NCI-H2107 (cell line): ENCODE measurements around the gene VGF.
"Not testable (repeated sequence)": the region's sequence is repeated elsewhere in the genome, so short reads cannot be mapped to it uniquely, and the experiment has no call there.

ENCODE experiments used
- DNase-seq: peaks from one replicate; lab custom pipeline; 2025; lab: John Stamatoyannopoulos, UW

VGF gene

DNA sequence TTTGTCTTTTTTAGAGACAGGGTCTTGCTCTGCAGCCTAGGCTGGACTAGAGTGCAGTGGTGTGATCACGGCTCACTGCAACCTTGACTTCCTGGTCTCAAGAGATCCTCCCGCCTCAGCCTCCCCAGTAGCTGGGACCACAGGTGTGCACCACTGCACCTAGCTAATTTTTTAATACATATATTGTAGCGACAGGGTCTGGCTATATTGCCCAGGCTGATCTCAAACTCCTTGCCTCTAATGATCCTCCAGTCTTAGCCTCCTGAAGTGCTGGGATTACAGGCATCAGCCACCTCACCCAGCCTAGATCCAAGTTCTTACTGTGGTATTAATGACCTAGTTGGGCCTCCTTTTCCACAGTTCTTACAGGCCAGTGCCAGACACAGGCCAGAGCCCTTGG lies 50.2 kb downstream of the VGF start:
- DNase-seq: no peak

DNA sequence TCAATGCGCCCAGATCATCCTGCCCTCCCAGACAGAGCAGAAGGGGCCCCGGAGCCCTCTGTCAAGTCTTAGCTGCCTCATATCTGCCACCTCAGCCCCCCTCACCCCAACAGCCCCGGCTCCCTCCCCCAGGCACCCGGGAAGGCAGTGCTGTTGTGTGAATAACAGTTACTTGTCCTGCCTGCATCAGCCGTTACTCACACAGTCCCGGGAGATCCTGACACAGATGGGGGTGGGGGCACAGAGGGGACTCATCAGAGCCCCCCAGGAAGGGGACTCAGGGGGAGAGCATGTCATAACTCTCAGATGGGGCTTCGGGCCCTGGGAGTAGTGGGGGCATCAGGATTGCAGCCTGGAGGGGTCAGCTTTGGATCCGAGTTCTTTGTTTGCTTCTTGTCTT lies 50.9 kb downstream of the VGF start:
- no peak for DNase-seq

- DNase-seq: no peak
Measured at GRCh38 chr7:101113836-101114235, 51.5 kb downstream of the VGF start.

DNA sequence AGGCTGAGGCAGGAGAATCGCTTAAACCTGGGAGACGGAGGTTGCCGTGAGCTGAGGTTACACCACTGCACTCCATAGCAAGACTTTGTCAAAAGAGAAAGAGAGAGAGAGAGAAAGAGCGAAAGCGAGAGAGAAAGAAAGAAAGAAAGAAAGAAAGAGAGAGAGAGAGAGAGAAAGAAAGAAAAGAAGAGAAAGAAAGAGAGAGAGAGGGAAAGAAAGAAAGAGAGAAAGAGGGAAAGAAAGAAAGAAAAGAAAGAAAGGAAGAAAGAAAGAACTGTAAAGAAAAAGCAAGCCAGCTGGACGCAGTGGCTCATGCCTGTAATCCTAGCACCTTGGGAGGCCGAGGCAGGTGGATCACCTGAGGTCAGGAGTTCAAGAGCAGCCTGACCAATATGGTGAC lies 52.2 kb downstream of the VGF start:
- DNase-seq: not testable (repeated sequence)
